B cell (primary cell): ENCODE data around the gene PDZRN4. TPM values are rescaled to one million over a fixed set of nuclear protein-coding genes. Genes with fewer than 3 reads are reported as not detected.

Experiments used
- ATAC-seq: fragments of 200-7000 bp; cut with Tn5 transposase; one replicate; pipeline ENCODE4 v1.10.0; 2021; ENCODE audit warnings: low read depth, mild to moderate bottlenecking, moderate number of reproducible peaks, moderate library complexity
- CTCF ChIA-PET: fragments of 350-600 bp; sonication (Branson Sonifier 250); formaldehyde crosslinking; loops from one replicate; lab custom pipeline; 2021; ENCODE audit warnings: antibody characterized with exemption, inconsistent platforms; lab: Charles Lee
- POLR2A ChIA-PET: fragments of 350-600 bp; sonication (Branson Sonifier 250); formaldehyde crosslinking; loops from one replicate; lab custom pipeline; 2021; ENCODE audit warnings: antibody characterized with exemption; lab: Charles Lee
- DNase-seq: peaks from one replicate; pipeline ENCODE4 v3.0.0; 2013
- H2AFZ ChIP-seq: 2 replicates; pipeline ENCODE4 v1.6.1; 2012; ENCODE audit warnings: mild to moderate bottlenecking, low read depth, low read length; ENCODE audit not compliant: insufficient read depth, poor library complexity, severe bottlenecking
- H3K27ac ChIP-seq, 2 donors: 1 replicate in 1 of 2; 2 replicates in 1 of 2; pipeline ENCODE4 v1.5.1; 2012 to 2013; ENCODE audit warnings: low read length in 2 of 2, mild to moderate bottlenecking in 2 of 2, moderate library complexity in 1 of 2
- H3K27me3 ChIP-seq, 4 experiments: fragments of 200-600 bp in 1 of 4; sonication (generic) in 1 of 4; replicated peaks in 1 of 4; 1 replicate in 2 of 4; 2 replicates in 2 of 4; pipeline versions ENCODE4 v1.6.1 to v1.7.0; 2013 to 2016; ENCODE audit warnings: low read length in 3 of 4, mild to moderate bottlenecking in 2 of 4, mixed read lengths in 1 of 4, moderate library complexity in 1 of 4; ENCODE audit not compliant: insufficient read depth in 4 of 4, control insufficient read depth in 3 of 4; ENCODE audit errors: control extremely low read depth in 1 of 4
- H3K36me3 ChIP-seq, 2 experiments: replicated peaks in 1 of 2; 1 replicate in 1 of 2; 2 replicates in 1 of 2; pipeline versions ENCODE4 v1.6.1 to v1.7.1; 2013; ENCODE audit warnings: low read length in 1 of 2; ENCODE audit not compliant: insufficient read depth in 2 of 2, control insufficient read depth in 1 of 2; ENCODE audit errors: control extremely low read depth in 1 of 2, extremely low read depth in 1 of 2
- H3K4me1 ChIP-seq, 2 donors: fragments of 200-600 bp in 1 of 2; sonication (generic) in 1 of 2; 1 replicate in 1 of 2; 2 replicates in 1 of 2; pipeline versions ENCODE4 v1.5.1 to v1.6.1; 2013 to 2017; ENCODE audit warnings: low read length in 2 of 2; ENCODE audit not compliant: control insufficient read depth in 2 of 2, insufficient read depth in 2 of 2
- H3K4me2 ChIP-seq: replicated peaks from 2 replicates; pipeline ENCODE3; 2012; ENCODE audit warnings: mild to moderate bottlenecking, low read depth, low read length; ENCODE audit not compliant: poor library complexity, severe bottlenecking
- H3K4me3 ChIP-seq, 5 experiments: fragments of 200-600 bp in 1 of 5; sonication (generic) in 1 of 5; 1 replicate in 3 of 5; 2 replicates in 2 of 5; pipeline versions ENCODE4 v1.5.1 to v1.7.0; 2011 to 2016; ENCODE audit warnings: low read length in 4 of 5, mild to moderate bottlenecking in 4 of 5, low read depth in 2 of 5, control low read depth in 1 of 5, moderate library complexity in 1 of 5; ENCODE audit not compliant: insufficient read depth in 1 of 5; ENCODE audit errors: control extremely low read depth in 1 of 5, extremely low read depth in 1 of 5
- H3K79me2 ChIP-seq: fragments of 200-600 bp; sonication (generic); one replicate; pipeline ENCODE4 v1.6.0; 2016; ENCODE audit warnings: low read length; ENCODE audit not compliant: control insufficient read depth, insufficient read depth
- H3K9ac ChIP-seq: fragments of 200-600 bp; sonication (generic); 2 replicates; pipeline ENCODE4 v1.6.1; 2017; ENCODE audit warnings: mild to moderate bottlenecking, low read length, moderate library complexity
- H3K9me3 ChIP-seq, 3 donors: one replicate each; pipeline versions ENCODE4 v1.6.1 to v1.7.1; 2013; ENCODE audit warnings: low read length in 2 of 3; ENCODE audit not compliant: control insufficient read depth in 2 of 3, insufficient read depth in 1 of 3; ENCODE audit errors: control extremely low read depth in 1 of 3
- H4K20me1 ChIP-seq: 2 replicates; pipeline ENCODE4 v1.6.0; 2012; ENCODE audit warnings: mild to moderate bottlenecking, low read length; ENCODE audit not compliant: insufficient read depth, control insufficient read depth, poor library complexity, severe bottlenecking
- H3K27ac Mint-ChIP-seq: one replicate; pipeline ENCODE4 v1.8.0; 2021; ENCODE audit warnings: mixed read lengths
- H3K27me3 Mint-ChIP-seq: one replicate; pipeline ENCODE4 v1.8.0; 2021; ENCODE audit warnings: mixed read lengths
- H3K4me1 Mint-ChIP-seq: one replicate; pipeline ENCODE4 v1.8.0; 2021; ENCODE audit warnings: mixed read lengths
- H3K4me3 Mint-ChIP-seq: one replicate; pipeline ENCODE4 v1.8.0; 2021; ENCODE audit warnings: mixed read lengths
- H3K9me3 Mint-ChIP-seq: one replicate; pipeline ENCODE4 v1.8.0; 2022; ENCODE audit warnings: mixed read lengths; ENCODE audit not compliant: insufficient read depth
- EZH2 ChIP-seq: IDR thresholded peaks from 2 replicates; pipeline ENCODE4 v1.6.1; 2012; ENCODE audit warnings: borderline replicate concordance, low read depth, mild to moderate bottlenecking, moderate library complexity, low read length; ENCODE audit not compliant: insufficient read depth, poor library complexity, severe bottlenecking
- WGBS: methylation state at CpG from one replicate; pipeline ENCODE4 v1.1.5; 2013; ENCODE audit warnings: missing lambda C conversion rate; ENCODE audit not compliant: insufficient coverage; 5-methylcytosine and 5-hydroxymethylcytosine counted together
- intact Hi-C: fragments of 100-400 bp; cut with micrococcal nuclease; formaldehyde crosslinking; loops from one replicate; pipeline ENCODE4 v1.10.0; 2022
- polyA plus RNA-seq: library from polyadenylated mRNA; depleted of rRNA; stranded (reverse); fragments of >200 nt; gene quantifications from 2 replicates; pipeline ENCODE4 v1.2.3, GENCODE V29; 2012
- total RNA-seq, 2 donors: library from RNA; stranded (reverse); fragments of 120-200 nt in 1 of 2; gene quantifications; 1 replicate in 1 of 2; 2 replicates in 1 of 2; pipeline versions ENCODE4 v1.2.3 to v1.2.4, GENCODE V29; 2013 to 2022
- TF ChIP-seq, protein P1 (sequence below): fragments of 200-600 bp; IDR thresholded peaks from one replicate; pipeline ENCODE4 v1.8.0; 2022; ENCODE audit warnings: antibody characterized with exemption, mild to moderate bottlenecking

The PDZRN4 gene
- total and polyA plus RNA-seq, 2 donors (not counting 1 experiment from before 2014, with no cell fraction given): not detected

DNA sequence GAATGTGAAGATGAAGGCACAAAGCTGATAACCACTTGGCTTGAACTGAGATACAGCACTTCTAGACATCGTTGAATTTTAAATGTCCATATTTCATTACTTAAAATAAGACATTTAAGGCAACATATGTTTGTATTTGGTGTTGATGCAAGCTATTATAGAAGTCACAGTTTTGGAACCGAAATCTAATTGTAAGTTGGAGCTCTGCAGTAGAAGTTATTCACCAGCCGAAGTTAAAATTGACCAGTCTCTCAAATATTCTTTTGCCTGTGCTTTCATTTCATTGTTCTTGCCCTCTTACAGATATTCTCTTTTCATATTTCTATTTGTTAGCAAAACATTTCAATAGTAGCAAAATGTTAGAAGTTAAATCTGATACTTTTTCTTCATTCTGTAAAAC is 332.7 kb downstream of the PDZRN4 start:
- WGBS: no CpG with 5 or more reads among the region's 3 CpGs
- TF ChIP-seq EZH2: no peak
- TF ChIP-seq, protein P1, sequence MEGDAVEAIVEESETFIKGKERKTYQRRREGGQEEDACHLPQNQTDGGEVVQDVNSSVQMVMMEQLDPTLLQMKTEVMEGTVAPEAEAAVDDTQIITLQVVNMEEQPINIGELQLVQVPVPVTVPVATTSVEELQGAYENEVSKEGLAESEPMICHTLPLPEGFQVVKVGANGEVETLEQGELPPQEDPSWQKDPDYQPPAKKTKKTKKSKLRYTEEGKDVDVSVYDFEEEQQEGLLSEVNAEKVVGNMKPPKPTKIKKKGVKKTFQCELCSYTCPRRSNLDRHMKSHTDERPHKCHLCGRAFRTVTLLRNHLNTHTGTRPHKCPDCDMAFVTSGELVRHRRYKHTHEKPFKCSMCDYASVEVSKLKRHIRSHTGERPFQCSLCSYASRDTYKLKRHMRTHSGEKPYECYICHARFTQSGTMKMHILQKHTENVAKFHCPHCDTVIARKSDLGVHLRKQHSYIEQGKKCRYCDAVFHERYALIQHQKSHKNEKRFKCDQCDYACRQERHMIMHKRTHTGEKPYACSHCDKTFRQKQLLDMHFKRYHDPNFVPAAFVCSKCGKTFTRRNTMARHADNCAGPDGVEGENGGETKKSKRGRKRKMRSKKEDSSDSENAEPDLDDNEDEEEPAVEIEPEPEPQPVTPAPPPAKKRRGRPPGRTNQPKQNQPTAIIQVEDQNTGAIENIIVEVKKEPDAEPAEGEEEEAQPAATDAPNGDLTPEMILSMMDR: no peak
- no peaks in the 10 kb centered on the region for H3K9me3 ChIP-seq
- Mint-ChIP-seq H3K4me3 (no peak overlapping the region), H3K27me3 (no peaks in the 10 kb centered on the region), H3K27ac (no peak overlapping the region), H3K9me3 (no peaks in the 10 kb centered on the region), H3K4me1 (peaks cover 14% of the 10 kb centered on the region)
- H3K4me3 ChIP-seq: no peak overlapping the region
- H3K4me2 ChIP-seq: no peak overlapping the region
- no peaks in the 10 kb centered on the region for H3K36me3 ChIP-seq
- no peaks in the 10 kb centered on the region for H4K20me1 ChIP-seq
- CTCF ChIA-PET: no interaction called here
- intact Hi-C loops: no loop called here
- no peaks in the 10 kb centered on the region for H3K79me2 ChIP-seq
- no peak overlapping the region for H3K9ac ChIP-seq
- no peak overlapping the region for H3K27ac ChIP-seq
- POLR2A ChIA-PET: no interaction called here
- DNase-seq: no peak
- peaks cover 3 to 12% of the 10 kb centered on the region in 2 donors for H3K4me1 ChIP-seq
- ATAC-seq: no peak
- H2AFZ ChIP-seq: peak overlapping the region; percentile 84
- no peaks in the 10 kb centered on the region for H3K27me3 ChIP-seq

DNA sequence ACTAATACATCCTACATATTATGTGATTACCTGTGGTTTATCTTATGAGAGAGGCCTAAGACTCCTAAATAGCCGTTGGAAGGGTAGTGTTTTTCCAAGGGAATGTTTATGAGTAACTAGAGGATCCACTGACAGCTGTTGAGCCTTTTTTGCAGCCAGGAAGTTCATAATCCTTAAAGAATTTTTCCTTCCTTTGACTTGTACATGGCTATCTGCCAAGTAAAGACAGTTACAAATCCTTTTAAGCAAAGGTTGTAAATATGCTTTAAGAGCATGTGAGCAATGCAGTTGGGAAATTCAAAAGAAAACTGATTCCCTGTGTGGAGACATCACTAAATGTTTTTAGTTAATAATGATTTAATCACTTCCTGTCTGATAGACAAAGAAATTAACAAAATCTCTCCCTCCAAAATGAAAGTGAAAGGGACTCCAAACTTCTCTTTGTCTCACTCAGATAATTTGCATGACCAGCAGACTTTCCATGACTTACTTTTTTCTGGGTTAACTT is 333.8 kb downstream of the PDZRN4 start:
- no peaks in the 10 kb centered on the region for H3K79me2 ChIP-seq
- H3K9me3 Mint-ChIP-seq: no peaks in the 10 kb centered on the region
- intact Hi-C loops: no loop called here
- no peaks in the 10 kb centered on the region for H3K27me3 ChIP-seq
- no peaks in the 10 kb centered on the region for H4K20me1 ChIP-seq
- H3K4me2 ChIP-seq: peak overlapping the region; percentile 42
- peak overlapping the region; percentile 84 for H2AFZ ChIP-seq
- ATAC-seq (peak; percentile 24), DNase-seq (peak; percentile 50)
- H3K9me3 ChIP-seq: no peaks in the 10 kb centered on the region
- peaks cover 3 to 12% of the 10 kb centered on the region in 2 donors for H3K4me1 ChIP-seq
- H3K27me3 Mint-ChIP-seq: no peaks in the 10 kb centered on the region
- ChIA-PET CTCF (no interaction called here), POLR2A (no interaction called here)
- H3K27ac ChIP-seq: peak overlapping the region in 1 of 2 donors; percentile 58
- WGBS: no CpG with 5 or more reads among the region's 1 CpG
- H3K36me3 ChIP-seq: no peaks in the 10 kb centered on the region
- H3K27ac Mint-ChIP-seq: peak overlapping the region; percentile 57
- H3K4me3 Mint-ChIP-seq: peak overlapping the region; percentile 68
- TF ChIP-seq EZH2: no peak
- TF ChIP-seq, protein P1: no peak
- peak overlapping the region; percentile 26 for H3K9ac ChIP-seq
- peak overlapping the region in 2 of 5 experiments; percentile 16 to 47 for H3K4me3 ChIP-seq
- H3K4me1 Mint-ChIP-seq: peaks cover 14% of the 10 kb centered on the region
